IMR-90 (cell line): Measurements from ENCODE around the gene PATJ. TPM values are rescaled to one million over a fixed set of nuclear protein-coding genes. Genes with fewer than 3 reads are reported as not detected.

ENCODE experiments used
- ATAC-seq: fragments of 200-7000 bp; cut with Tn5 transposase; 2 replicates; pipeline ENCODE4 v1.9.1; 2020; ENCODE audit warnings: low read depth, mild to moderate bottlenecking, moderate library complexity
- BruUV-seq: library from RNA; stranded (reverse); fragments of 400-500 nt; replicated peaks from 2 replicates; lab custom pipeline; 2021; lab: Mats Ljungman, UMichigan
- CTCF ChIA-PET: fragments of 300-600 bp; formaldehyde crosslinking; extraction: SDS; loops from one replicate; lab custom pipeline; 2021; ENCODE audit warnings: antibody characterized with exemption; lab: Yijun Ruan, JAX
- POLR2A ChIA-PET: fragments of 300-600 bp; sonication (Branson Sonifier 250); formaldehyde crosslinking; loops from one replicate; lab custom pipeline; 2022; ENCODE audit warnings: antibody characterized with exemption; ENCODE audit not compliant: unreplicated experiment; lab: Charles Lee
- DNase-seq: peaks from one replicate; pipeline ENCODE4 v3.0.0; 2013
- H2AFZ ChIP-seq: replicated peaks from 2 replicates; pipeline ENCODE3; 2013; ENCODE audit warnings: low read length, mild to moderate bottlenecking; ENCODE audit not compliant: poor library complexity
- H2AK5ac ChIP-seq: 2 replicates; pipeline ENCODE4 v1.6.1; 2013; ENCODE audit warnings: low read depth, low read length, inconsistent platforms
- H2AK9ac ChIP-seq: replicated peaks from 2 replicates; pipeline ENCODE3; 2013; ENCODE audit warnings: mild to moderate bottlenecking, low read depth, low read length, moderate library complexity; ENCODE audit not compliant: poor library complexity
- H2BK120ac ChIP-seq: 2 replicates; pipeline ENCODE4 v1.6.1; 2013; ENCODE audit warnings: low read depth, low read length, inconsistent platforms
- H2BK15ac ChIP-seq: 3 replicates; pipeline ENCODE4 v1.6.1; 2013; ENCODE audit warnings: low read depth, low read length, inconsistent platforms
- H2BK20ac ChIP-seq: 2 replicates; pipeline ENCODE4 v1.6.1; 2013; ENCODE audit warnings: low read depth, mild to moderate bottlenecking, inconsistent platforms, low read length, moderate library complexity
- H2BK5ac ChIP-seq: 2 replicates; pipeline ENCODE4 v1.6.1; 2013; ENCODE audit warnings: mild to moderate bottlenecking, low read depth, low read length, inconsistent platforms; ENCODE audit not compliant: poor library complexity, severe bottlenecking
- H3K14ac ChIP-seq: replicated peaks from 2 replicates; pipeline ENCODE4 v1.6.1; 2013; ENCODE audit warnings: low read depth, low read length, inconsistent platforms
- H3K18ac ChIP-seq: 2 replicates; pipeline ENCODE4 v1.6.1; 2013; ENCODE audit warnings: low read depth, low read length, control low read depth
- H3K23ac ChIP-seq: 2 replicates; pipeline ENCODE4 v1.6.1; 2013; ENCODE audit warnings: low read depth, low read length, inconsistent platforms
- H3K27ac ChIP-seq: 2 replicates; pipeline ENCODE4 v1.5.1; 2013; ENCODE audit warnings: mild to moderate bottlenecking, control low read depth, low read length; ENCODE audit not compliant: insufficient read depth
- H3K27me3 ChIP-seq: 2 replicates; pipeline ENCODE4 v1.6.1; 2013; ENCODE audit warnings: low read length; ENCODE audit not compliant: control insufficient read depth, insufficient read depth
- H3K36me3 ChIP-seq: 2 replicates; pipeline ENCODE4 v1.6.1; 2013; ENCODE audit warnings: low read length, mixed read lengths; ENCODE audit not compliant: control insufficient read depth, insufficient read depth
- H3K4ac ChIP-seq: 2 replicates; pipeline ENCODE4 v1.6.1; 2013; ENCODE audit warnings: low read depth, low read length, inconsistent platforms
- H3K4me1 ChIP-seq: 2 replicates; pipeline ENCODE4 v1.6.1; 2013; ENCODE audit warnings: low read length, mixed read lengths; ENCODE audit not compliant: control insufficient read depth, insufficient read depth
- H3K4me2 ChIP-seq: 2 replicates; pipeline ENCODE4 v1.6.1; 2013; ENCODE audit warnings: low read depth, mild to moderate bottlenecking, control low read depth, low read length, moderate library complexity
- H3K4me3 ChIP-seq: 2 replicates; pipeline ENCODE4 v1.5.1; 2013; ENCODE audit warnings: low read depth, mild to moderate bottlenecking, control low read depth, low read length, moderate library complexity; ENCODE audit not compliant: insufficient read depth
- H3K56ac ChIP-seq: 2 replicates; pipeline ENCODE4 v1.6.1; 2013; ENCODE audit warnings: low read length, inconsistent platforms; ENCODE audit not compliant: insufficient read depth; ENCODE audit errors: extremely low read depth
- H3K79me1 ChIP-seq, 2 experiments: 2 replicates each; pipeline ENCODE4 v1.6.1; 2013; ENCODE audit warnings: low read length in 2 of 2, inconsistent platforms in 1 of 2, low read depth in 1 of 2
- H3K9ac ChIP-seq: 2 replicates; pipeline ENCODE4 v1.6.1; 2013; ENCODE audit warnings: low read depth, low read length, control low read depth
- H3K9me1 ChIP-seq: 2 replicates; pipeline ENCODE4 v1.6.1; 2013; ENCODE audit warnings: low read length, inconsistent platforms; ENCODE audit not compliant: insufficient read depth
- H3K9me3 ChIP-seq: 2 replicates; pipeline ENCODE4 v1.6.1; 2013; ENCODE audit warnings: low read length; ENCODE audit not compliant: control insufficient read depth, insufficient read depth
- H4K20me1 ChIP-seq: 2 replicates; pipeline ENCODE4 v1.6.1; 2013; ENCODE audit warnings: low read length, inconsistent platforms; ENCODE audit not compliant: insufficient read depth
- H4K5ac ChIP-seq: 2 replicates; pipeline ENCODE4 v1.6.1; 2013; ENCODE audit warnings: mild to moderate bottlenecking, low read depth, low read length, control low read depth
- H4K8ac ChIP-seq, 2 experiments: 2 replicates each; pipeline ENCODE4 v1.6.1; 2013; ENCODE audit warnings: low read depth in 2 of 2, low read length in 2 of 2, control low read depth in 1 of 2, inconsistent platforms in 1 of 2
- H4K91ac ChIP-seq: 2 replicates; pipeline ENCODE4 v1.6.1; 2013; ENCODE audit warnings: low read depth, low read length, inconsistent platforms; ENCODE audit not compliant: insufficient read depth
- CHD1 ChIP-seq: IDR thresholded peaks from 2 replicates; pipeline ENCODE4 v1.6.1; 2012; ENCODE audit warnings: low read depth, low read length, improper control_type of control experiment
- CTCF ChIP-seq: conservative IDR thresholded peaks from 2 replicates; pipeline ENCODE4 v1.5.1; 2012; ENCODE audit warnings: mild to moderate bottlenecking, low read depth, low read length, improper control_type of control experiment
- FOS ChIP-seq: fragments of 150-350 bp; IDR thresholded peaks from 2 replicates; pipeline ENCODE4 v1.6.1; 2016; ENCODE audit warnings: low read depth, low read length
- WGBS, 2 experiments: methylation state at CpG; one replicate each; pipeline versions ENCODE4 v1.1.5 to v1.1.7; 2013; ENCODE audit warnings: missing lambda C conversion rate in 2 of 2; ENCODE audit not compliant: insufficient read length in 1 of 2; ENCODE audit errors: extremely low coverage in 2 of 2; 5-methylcytosine and 5-hydroxymethylcytosine counted together
- dilution Hi-C: fragments of 300-500 bp; cut with HindIII; formaldehyde crosslinking; loops from one replicate; pipeline ENCODE4 v1.14.3; 2018; ENCODE audit warnings: low sequenced_read_pairs; ENCODE audit not compliant: unreplicated experiment
- in situ Hi-C: fragments of 300-500 bp; cut with MboI; formaldehyde crosslinking; loops from 3 replicates; pipeline ENCODE4 v1.14.3; 2019; ENCODE audit warnings: low sequenced_read_pairs, inconsistent platforms, mixed read lengths
- intact Hi-C: fragments of 100-400 bp; cut with micrococcal nuclease; formaldehyde crosslinking; loops from 2 replicates; pipeline ENCODE4 v1.10.0; 2022
- polyA plus RNA-seq, 3 experiments: library from polyadenylated mRNA; depleted of rRNA; stranded (reverse); fragments of >200 nt; gene quantifications; 2 replicates each; pipeline ENCODE4 v1.2.3, GENCODE V29; 2012; ENCODE audit warnings: low replicate concordance in 1 of 3
- total RNA-seq: library from RNA; depleted of rRNA; stranded (reverse); fragments of >200 nt; gene quantifications from 2 replicates; pipeline ENCODE4 v1.2.3, GENCODE V29; 2012

The PATJ gene
- total and polyA plus RNA-seq, 2 of the 4 experiments (the other 2 are of a cell fraction), result 2.0 to 3.4 TPM

DNA sequence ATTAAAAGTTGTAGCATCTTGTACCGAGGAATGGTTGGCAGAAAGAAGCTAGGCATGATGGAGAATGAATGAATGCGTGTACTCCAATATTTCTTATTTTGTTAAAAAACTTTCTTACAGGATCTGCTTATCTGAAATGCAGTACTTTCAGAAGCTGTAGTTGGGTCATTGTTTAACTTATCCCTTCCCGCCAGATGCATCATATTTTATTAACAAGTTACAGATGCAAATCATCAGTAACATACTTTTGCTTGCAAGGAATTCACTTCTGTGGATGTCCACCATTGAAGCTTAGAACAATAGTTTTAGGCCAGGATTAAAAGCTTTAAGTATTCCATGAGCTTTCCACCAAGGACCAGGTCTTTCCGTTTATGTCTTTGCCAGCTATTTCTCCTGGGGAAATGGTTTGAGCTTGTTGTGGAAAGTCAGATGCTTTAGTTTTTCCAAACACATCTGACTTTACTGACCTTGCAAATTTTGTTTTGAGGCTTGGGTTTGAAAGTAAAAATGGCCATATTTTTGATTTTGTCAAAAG is 65.4 kb downstream of the PATJ start:
- Histone ChIP-seq H3K4me3 (no peak overlapping the region), H3K9me1 (no peaks in the 10 kb centered on the region), H4K8ac (no peak overlapping the region), H3K79me1 (no peaks in the 10 kb centered on the region), H2BK15ac (no peak overlapping the region), H3K4me2 (no peak overlapping the region), H3K4me1 (no peaks in the 10 kb centered on the region), H3K36me3 (no peaks in the 10 kb centered on the region), H3K27ac (no peak overlapping the region), H2AK9ac (no peak overlapping the region), H3K56ac (no peak overlapping the region), H2BK20ac (no peak overlapping the region), H2BK5ac (no peak overlapping the region), H3K18ac (no peak overlapping the region), H4K20me1 (no peaks in the 10 kb centered on the region), H3K9me3 (no peaks in the 10 kb centered on the region), H3K4ac (no peak overlapping the region), H4K91ac (no peak overlapping the region), H4K5ac (no peak overlapping the region), H3K27me3 (no peaks in the 10 kb centered on the region), H2AFZ (no peak overlapping the region), H3K9ac (no peak overlapping the region), H2AK5ac (no peak overlapping the region), H3K23ac (no peak overlapping the region), H3K14ac (no peak overlapping the region), H2BK120ac (no peak overlapping the region)
- no TSS peak for BruUV-seq
- dilution Hi-C loops, result no loop called here
- WGBS, 2 experiments, result no CpG with 5 or more reads among the region's 4 CpGs
- TF ChIP-seq CHD1 (no peak), FOS (no peak), CTCF (no peak)
- in situ Hi-C loops, result no loop called here
- DNase-seq, result peak; percentile 24
- ATAC-seq, result no peak
- ChIA-PET CTCF (no interaction called here), POLR2A (no interaction called here)
- intact Hi-C loops, result no loop called here
